A549 (cell line): ENCODE results near the gene MAN2C1. TPM values are rescaled to one million over a fixed set of nuclear protein-coding genes. Genes with fewer than 3 reads are reported as not detected.

Experiments used
- ATAC-seq, 2 experiments: fragments of 200-7000 bp in 1 of 2; fragments of >200 bp in 1 of 2; cut with Nextera tagmentation in 1 of 2; cut with Tn5 transposase in 1 of 2; 3 replicates each; pipeline versions ENCODE4 v1.8.0 to v1.9.1; 2018 to 2020; ENCODE audit warnings: mild to moderate bottlenecking in 1 of 2, moderate library complexity in 1 of 2
- CTCF ChIA-PET: fragments of 300-600 bp; sonication (Branson Sonifier 250); formaldehyde crosslinking; extraction: SDS; loops from one replicate; lab custom pipeline; 2021; ENCODE audit warnings: antibody characterized with exemption, inconsistent platforms; lab: Yijun Ruan, JAX
- POLR2A ChIA-PET: fragments of 350-600 bp; formaldehyde crosslinking; extraction: SDS; loops from one replicate; lab custom pipeline; 2021; ENCODE audit warnings: antibody characterized with exemption, inconsistent platforms; lab: Yijun Ruan, JAX
- DNase-seq, 2 experiments: peaks; one replicate each; pipeline versions ENCODE4 v3.0.0 to v3.0.0-alpha.2; 2011 to 2016; ENCODE audit warnings: low read depth in 1 of 2, low spot score in 1 of 2
- FAIRE-seq: peaks from 2 replicates; lab custom pipeline; 2011; peaks lifted over from hg19 to GRCh38; lab: Jason Lieb, UNC
- H3K27ac ChIP-seq, 2 experiments: fragments of >200 bp; sonication (Bioruptor Twin); formaldehyde crosslinking; 3 replicates each; pipeline ENCODE4 v1.5.1; 2016 to 2017
- H3K4me1 ChIP-seq: fragments of >200 bp; sonication (Bioruptor Twin); formaldehyde crosslinking; 3 replicates; pipeline ENCODE4 v1.6.1; 2016
- H3K4me2 ChIP-seq: fragments of >200 bp; sonication (Bioruptor Twin); formaldehyde crosslinking; 3 replicates; pipeline ENCODE4 v1.6.1; 2016
- H3K4me3 ChIP-seq: fragments of >200 bp; sonication (Bioruptor Twin); formaldehyde crosslinking; 3 replicates; pipeline ENCODE4 v1.5.1; 2016
- H3K9me3 ChIP-seq: fragments of >200 bp; sonication (Bioruptor Twin); formaldehyde crosslinking; 3 replicates; pipeline ENCODE4 v1.6.1; 2016
- CBX2 ChIP-seq: fragments of 200-600 bp; sonication (generic); IDR thresholded peaks from 2 replicates; pipeline ENCODE4 v1.6.1; 2016; ENCODE audit warnings: low read depth, mild to moderate bottlenecking, borderline replicate concordance
- CEBPB ChIP-seq, 2 experiments: fragments of >200 bp in 1 of 2; sonication (Bioruptor Twin) in 1 of 2; formaldehyde crosslinking in 1 of 2; IDR thresholded peaks; 2 replicates each; pipeline ENCODE4 v1.6.1; 2012 to 2016
- CHD2 ChIP-seq: fragments of 150-350 bp; IDR thresholded peaks from 2 replicates; pipeline ENCODE4 v1.6.1; 2014; ENCODE audit warnings: low read length; ENCODE audit not compliant: partially characterized antibody
- CTCF ChIP-seq: fragments of >200 bp; sonication (Bioruptor Twin); formaldehyde crosslinking; IDR thresholded peaks from 3 replicates; pipeline ENCODE4 v1.5.1; 2016
- EHF ChIP-seq: fragments of 250-450 bp; sonication (Bioruptor Pico); IDR thresholded peaks from 2 replicates; pipeline ENCODE4 v1.5.0; 2020; ENCODE audit warnings: mild to moderate bottlenecking
- EHMT2 ChIP-seq: fragments of 200-600 bp; sonication (generic); IDR thresholded peaks from 2 replicates; pipeline ENCODE4 v1.6.1; 2016; ENCODE audit warnings: antibody characterized with exemption, low read depth, mild to moderate bottlenecking, moderate library complexity
- ELK1 ChIP-seq: fragments of 150-350 bp; IDR thresholded peaks from 2 replicates; pipeline ENCODE4 v1.6.1; 2014; ENCODE audit warnings: low read depth, mild to moderate bottlenecking, low read length
- FOSB ChIP-seq: fragments of 250-450 bp; sonication (Bioruptor Pico); IDR thresholded peaks from 2 replicates; pipeline ENCODE4 v1.5.0; 2020; ENCODE audit warnings: mild to moderate bottlenecking, moderate library complexity
- GATA3 ChIP-seq: IDR thresholded peaks from 2 replicates; pipeline ENCODE4 v1.6.1; 2012; ENCODE audit warnings: borderline replicate concordance
- HDAC2 ChIP-seq: fragments of 200-600 bp; sonication (generic); IDR thresholded peaks from 2 replicates; pipeline ENCODE4 v1.6.1; 2016
- HES2 ChIP-seq: fragments of >200 bp; sonication (Bioruptor Twin); formaldehyde crosslinking; IDR thresholded peaks from 2 replicates; pipeline ENCODE4 v1.6.1; 2016
- HEYL ChIP-seq: fragments of 250-450 bp; sonication (Bioruptor Pico); IDR thresholded peaks from 2 replicates; pipeline ENCODE4 v1.8.0; 2021; ENCODE audit warnings: mild to moderate bottlenecking, moderate library complexity
- HOXA7 ChIP-seq: fragments of 250-450 bp; sonication (Bioruptor Pico); IDR thresholded peaks from 2 replicates; pipeline ENCODE4 v1.5.0; 2020; ENCODE audit warnings: mild to moderate bottlenecking, moderate library complexity
- JUN ChIP-seq, 2 experiments: fragments of >200 bp; sonication (Bioruptor Twin); formaldehyde crosslinking; IDR thresholded peaks; 2 replicates in 1 of 2; 3 replicates in 1 of 2; pipeline ENCODE4 v1.6.1; 2016 to 2017
- KDM1A ChIP-seq: fragments of 200-600 bp; sonication (generic); IDR thresholded peaks from 2 replicates; pipeline ENCODE4 v1.6.1; 2016; ENCODE audit warnings: low read depth, mild to moderate bottlenecking
- KDM5A ChIP-seq: fragments of 200-600 bp; sonication (generic); IDR thresholded peaks from 2 replicates; pipeline ENCODE4 v1.6.1; 2016; ENCODE audit warnings: antibody characterized with exemption, mild to moderate bottlenecking
- MAX ChIP-seq: IDR thresholded peaks from 2 replicates; pipeline ENCODE4 v1.6.1; 2012
- MAZ ChIP-seq: fragments of 150-350 bp; IDR thresholded peaks from 2 replicates; pipeline ENCODE4 v1.6.1; 2014; ENCODE audit warnings: antibody characterized with exemption, low read depth, low read length, borderline replicate concordance
- NPAS2 ChIP-seq: fragments of 250-450 bp; sonication (Bioruptor Pico); IDR thresholded peaks from 2 replicates; pipeline ENCODE4 v1.8.0; 2022; ENCODE audit warnings: mild to moderate bottlenecking, moderate library complexity, borderline replicate concordance
- NR3C1 ChIP-seq: fragments of >200 bp; sonication (Bioruptor Twin); formaldehyde crosslinking; IDR thresholded peaks from 3 replicates; pipeline ENCODE4 v1.6.1; 2017
- PHF8 ChIP-seq: fragments of 200-600 bp; sonication (generic); IDR thresholded peaks from 2 replicates; pipeline ENCODE4 v1.6.1; 2016; ENCODE audit warnings: low read depth, mild to moderate bottlenecking, antibody characterized with exemption, moderate library complexity, borderline replicate concordance
- POLR2A ChIP-seq: IDR thresholded peaks from 2 replicates; pipeline ENCODE4 v1.6.1; 2012; ENCODE audit warnings: mild to moderate bottlenecking, low read length
- REST ChIP-seq: fragments of 200-600 bp; sonication (generic); IDR thresholded peaks from 2 replicates; pipeline ENCODE4 v1.6.1; 2016; ENCODE audit warnings: antibody characterized with exemption, mild to moderate bottlenecking, moderate library complexity
- TFCP2L1 ChIP-seq: fragments of 250-450 bp; sonication (Bioruptor Pico); IDR thresholded peaks from 2 replicates; pipeline ENCODE4 v1.5.0; 2021; ENCODE audit warnings: mild to moderate bottlenecking
- ZSCAN20 ChIP-seq: fragments of 250-450 bp; sonication (Bioruptor Pico); IDR thresholded peaks from 2 replicates; pipeline ENCODE4 v1.8.0; 2022; ENCODE audit warnings: mild to moderate bottlenecking, moderate library complexity
- WGBS: methylation state at CpG from one replicate; pipeline ENCODE4 v1.1.6; 2017; ENCODE audit errors: missing lambda C conversion rate; 5-methylcytosine and 5-hydroxymethylcytosine counted together
- polyA plus RNA-seq, 4 experiments: library from polyadenylated mRNA; depleted of rRNA in 3 of 4; stranded (reverse); fragments of >200 nt; fragmentation: RNase III in 1 of 4; extraction: RNeasy Plus Mini Kit Qiagen cat#74134 plus additional on column Dnase treatment in 1 of 4; gene quantifications; 2 replicates in 3 of 4; 3 replicates in 1 of 4; pipeline ENCODE4 v1.2.3, GENCODE V29; 2011 to 2017

The MAN2C1 gene
- polyA plus RNA-seq, 2 of the 4 experiments (the other 2 are of a cell fraction): 47.7 to 117 TPM

- no peaks in the 10 kb centered on the region for H3K4me1 ChIP-seq
- ChIA-PET POLR2A (interaction anchor here (2.2 kb wide), 1 partner anchor 12 kb away, joined by 8 read pairs; the partner anchor contains the start of gene MAN2C1), CTCF (interaction anchor here (0.5 to 6.3 kb wide), 4 partner anchors 7 to 248 kb away, joined by 3 to 42 read pairs (median 10); partner anchors contain the start of gene MAN2C1)
- no peak overlapping the region for H3K27ac ChIP-seq
- no peak overlapping the region for H3K4me3 ChIP-seq
- DNase-seq: no peak
- 68% methylated on average over 4 of the region's 4 CpGs for WGBS
- no peak for FAIRE-seq
- no peak overlapping the region for H3K4me2 ChIP-seq
- no peak for ATAC-seq
- no peak for TF ChIP-seq MAZ
- no peak for TF ChIP-seq HDAC2
- no peak for TF ChIP-seq TFCP2L1 (CRISPR knock-in tag)
- TF ChIP-seq CBX2: no peak
- TF ChIP-seq EHF (CRISPR knock-in tag): no peak
- TF ChIP-seq HES2: no peak
- TF ChIP-seq ELK1: no peak
- H3K9me3 ChIP-seq: no peaks in the 10 kb centered on the region
These were observed 12.4 kb upstream of the MAN2C1 start for GRCh38 chr15:75380773-75381172.

GRCh38 chr15:75371901-75372688 is 3.7 kb upstream of the MAN2C1 start:
- DNase-seq: no peak
- ChIA-PET CTCF (interaction anchor here (0.6 to 1.1 kb wide), 2 partner anchors 12 to 549 kb away, joined by 3 to 4 read pairs; no protein-coding TSS in a partner anchor), POLR2A (interaction anchor here (1.3 kb wide), 1 partner anchor 276 kb away, joined by 3 read pairs; the partner anchor contains the start of gene SNX33)
- ATAC-seq: no peak
- Histone ChIP-seq H3K9me3 (no peaks in the 10 kb centered on the region), H3K4me2 (no peak overlapping the region), H3K27ac (no peak overlapping the region), H3K4me1 (peaks cover 21% of the 10 kb centered on the region), H3K4me3 (no peak overlapping the region)
- FAIRE-seq: no peak
- 92% methylated on average over 11 of the region's 11 CpGs for WGBS
- TF ChIP-seq MAX (no peak), EHMT2 (no peak), NPAS2 (CRISPR knock-in tag) (no peak), HES2 (no peak), ZSCAN20 (CRISPR knock-in tag) (no peak), CEBPB (IDR thresholded peaks at IDR 0.05) (no peak), HEYL (CRISPR knock-in tag) (no peak), FOSB (no peak)

GRCh38 chr15:75371486-75371885 is 3.1 kb upstream of the MAN2C1 start:
- FAIRE-seq (no peak), ATAC-seq (no peak)
- 95% methylated on average over 1 of the region's 1 CpG for WGBS
- TF ChIP-seq HDAC2: no peak
- no peak for TF ChIP-seq HES2
- TF ChIP-seq GATA3: no peak
- no peak for TF ChIP-seq PHF8
- no peak for TF ChIP-seq REST
- TF ChIP-seq CTCF: no peak
- no peak for TF ChIP-seq CBX2
- TF ChIP-seq CEBPB (IDR thresholded peaks at IDR 0.05): no peak
- TF ChIP-seq KDM1A: no peak
- no peak for TF ChIP-seq NR3C1
- no peak for TF ChIP-seq POLR2A
- no peak for TF ChIP-seq JUN (IDR thresholded peaks at IDR 0.05)
- TF ChIP-seq CHD2: no peak
- no peak for TF ChIP-seq KDM5A
- no peak for TF ChIP-seq HOXA7 (CRISPR knock-in tag)

More at GRCh38 chr15:75371486-75371885, 3.1 kb upstream of the MAN2C1 start:
- no peak overlapping the region for H3K4me2 ChIP-seq
- ChIA-PET POLR2A (interaction anchor here (1.3 kb wide), 1 partner anchor 276 kb away, joined by 3 read pairs; the partner anchor contains the start of gene SNX33), CTCF (interaction anchor here (0.7 to 1.2 kb wide), 3 partner anchors 12 to 352 kb away, joined by 3 to 4 read pairs (median 3); a partner anchor contains a TSS)
- H3K9me3 ChIP-seq: no peaks in the 10 kb centered on the region
- DNase-seq: no peak
- no peak overlapping the region for H3K4me3 ChIP-seq
- peaks cover 21% of the 10 kb centered on the region for H3K4me1 ChIP-seq
- no peak overlapping the region for H3K27ac ChIP-seq
